HepG2 (cell line): ENCODE results near the gene GCHFR. TPM values are rescaled to one million over a fixed set of nuclear protein-coding genes. Genes with fewer than 3 reads are reported as not detected.

Experiments
- AGO1 ChIP-seq: fragments of 200-400 bp; formaldehyde crosslinking; IDR thresholded peaks from 2 replicates; pipeline ENCODE4 v1.6.1; 2017; ENCODE audit warnings: mild to moderate bottlenecking, low read depth, low read length, moderate library complexity; ENCODE audit not compliant: poor library complexity, severe bottlenecking
- ASH2L ChIP-seq: fragments of 300-600, 200-600 bp; sonication (generic); IDR thresholded peaks from 2 replicates; pipeline ENCODE4 v1.7.0; 2017; ENCODE audit warnings: low read depth, mild to moderate bottlenecking, moderate library complexity, mixed read lengths, low read length; ENCODE audit not compliant: insufficient read length
- E2F1 ChIP-seq: sonication (generic); formaldehyde crosslinking; IDR thresholded peaks from 2 replicates; pipeline ENCODE4 v1.5.0; 2020; ENCODE audit warnings: missing genetic modification reagents
- KDM5B ChIP-seq: sonication (generic); formaldehyde crosslinking; IDR thresholded peaks from 2 replicates; pipeline ENCODE4 v1.4.0; 2020; ENCODE audit warnings: missing genetic modification reagents, mild to moderate bottlenecking, borderline replicate concordance
- PATZ1 ChIP-seq: sonication (generic); formaldehyde crosslinking; IDR thresholded peaks from 2 replicates; pipeline ENCODE4 v1.4.0; 2020; ENCODE audit warnings: missing genetic modification reagents
- STAT6 ChIP-seq: sonication (generic); formaldehyde crosslinking; IDR thresholded peaks from 2 replicates; pipeline ENCODE4 v1.4.0; 2020; ENCODE audit warnings: missing genetic modification reagents, mild to moderate bottlenecking, borderline replicate concordance
- YEATS2 ChIP-seq: sonication (generic); formaldehyde crosslinking; IDR thresholded peaks from 2 replicates; pipeline ENCODE4 v1.4.0; 2020; ENCODE audit warnings: missing genetic modification reagents, borderline replicate concordance
- ZNF574 ChIP-seq: sonication (generic); formaldehyde crosslinking; IDR thresholded peaks from 2 replicates; pipeline ENCODE4 v1.4.0; 2020; ENCODE audit warnings: missing genetic modification reagents
- ZNF646 ChIP-seq: sonication (generic); formaldehyde crosslinking; IDR thresholded peaks from 2 replicates; pipeline ENCODE4 v1.9.0; 2021; ENCODE audit warnings: mild to moderate bottlenecking, missing genetic modification reagents
- polyA plus RNA-seq, 8 experiments: library from polyadenylated mRNA; depleted of rRNA in 3 of 8; stranded (reverse) in 7 of 8; unstranded in 1 of 8; fragments of >200 nt; fragmentation: Illumina TruSeq in 4 of 8; extraction: Trizol in 4 of 8; gene quantifications; 2 replicates each; pipeline versions ENCODE4 v1.2.1 to v1.2.3, GENCODE V29; 2011 to 2016; ENCODE audit warnings: low read depth in 4 of 8, missing spikeins in 1 of 8, mixed read lengths in 1 of 8; ENCODE audit not compliant: insufficient read depth in 1 of 8
- total RNA-seq, 5 experiments: library from RNA; depleted of rRNA; stranded (reverse); fragments of >200 nt; fragmentation: Illumina TruSeq; extraction: Trizol; gene quantifications; 2 replicates each; pipeline ENCODE4 v1.2.3, GENCODE V29; 2016; ENCODE audit warnings: low read depth in 1 of 5

Gene GCHFR
- total and polyA plus RNA-seq, 2 of the 13 experiments (the other 11 are each of a cell fraction or from before 2014, with no cell fraction given), result 51.5 to 92.4 TPM

- TF ChIP-seq ZNF646 (CRISPR knock-in tag) (no peak), AGO1 (peak; percentile 54), STAT6 (CRISPR knock-in tag) (no peak; the same call in 1 of the 2 replicates), KDM5B (peak; percentile 85; the same call in 1 of the 2 replicates), E2F1 (CRISPR knock-in tag) (peak; percentile 53; the same call in 1 of the 2 replicates), PATZ1 (no peak; the same call in 1 of the 2 replicates), ZNF574 (peak; percentile 93), YEATS2 (peak; percentile 63; the same call in 1 of the 2 replicates), ASH2L (peak; percentile 81)
Observed at GRCh38 chr15:40807028-40807887, 43.4 kb downstream of the GCHFR start, which contains the start of the genes DNAJC17 and ZFYVE19 (continued).
